Measurements from ENCODE around the gene TSPAN9.

DNA sequence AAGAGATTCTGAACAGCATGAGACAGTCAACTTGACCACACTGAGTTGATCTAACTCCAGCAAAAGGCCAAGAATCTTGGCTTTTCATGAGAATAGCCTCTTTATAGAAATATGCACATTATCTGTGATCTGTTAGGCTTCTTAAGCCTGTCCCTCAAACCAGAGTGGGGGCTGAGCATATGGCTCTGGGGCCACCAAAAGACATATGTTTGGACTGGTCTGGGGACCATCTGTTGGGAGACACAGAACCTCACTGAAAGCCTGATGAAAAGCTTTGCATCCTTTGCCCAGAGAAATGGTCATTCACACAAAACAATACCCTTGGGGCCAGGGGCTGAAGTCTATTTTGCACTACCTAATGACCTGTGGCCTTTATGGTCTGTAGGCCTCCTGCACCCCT is 248.6 kb downstream of the TSPAN9 start:
- TF ChIP-seq POLR2A (IDR thresholded peaks at IDR 0.05) (no peak), POLR2AphosphoS5 (IDR thresholded peaks at IDR 0.05) (no peak)
- TF ChIP-seq, protein P1, sequence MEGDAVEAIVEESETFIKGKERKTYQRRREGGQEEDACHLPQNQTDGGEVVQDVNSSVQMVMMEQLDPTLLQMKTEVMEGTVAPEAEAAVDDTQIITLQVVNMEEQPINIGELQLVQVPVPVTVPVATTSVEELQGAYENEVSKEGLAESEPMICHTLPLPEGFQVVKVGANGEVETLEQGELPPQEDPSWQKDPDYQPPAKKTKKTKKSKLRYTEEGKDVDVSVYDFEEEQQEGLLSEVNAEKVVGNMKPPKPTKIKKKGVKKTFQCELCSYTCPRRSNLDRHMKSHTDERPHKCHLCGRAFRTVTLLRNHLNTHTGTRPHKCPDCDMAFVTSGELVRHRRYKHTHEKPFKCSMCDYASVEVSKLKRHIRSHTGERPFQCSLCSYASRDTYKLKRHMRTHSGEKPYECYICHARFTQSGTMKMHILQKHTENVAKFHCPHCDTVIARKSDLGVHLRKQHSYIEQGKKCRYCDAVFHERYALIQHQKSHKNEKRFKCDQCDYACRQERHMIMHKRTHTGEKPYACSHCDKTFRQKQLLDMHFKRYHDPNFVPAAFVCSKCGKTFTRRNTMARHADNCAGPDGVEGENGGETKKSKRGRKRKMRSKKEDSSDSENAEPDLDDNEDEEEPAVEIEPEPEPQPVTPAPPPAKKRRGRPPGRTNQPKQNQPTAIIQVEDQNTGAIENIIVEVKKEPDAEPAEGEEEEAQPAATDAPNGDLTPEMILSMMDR (IDR thresholded peaks at IDR 0.05): no peak
